ENCODE measurements around the gene MRPL50. TPM values are rescaled to one million over a fixed set of nuclear protein-coding genes. Genes with fewer than 3 reads are reported as not detected.
A peak's percentile ranks its signal among the peaks of the same experiment; 100 is the strongest.

MRPL50 gene
- total RNA-seq, 6 experiments from 2014 or later: 4.6 to 8.7 (median 6.7) TPM

- ATAC-seq (peak in 3 of 4 donors; percentile 27 to 43 (median 29)), DNase-seq (no peak)
- WGBS (ENCODE audit: insufficient coverage, low coverage, low lambda C conversion rate, missing lambda C conversion rate): 25% methylated on average over 5 of the region's 7 CpGs
- Histone ChIP-seq H3K4me3 (no peak overlapping the region), H3K27me3 (no peaks in the 10 kb centered on the region), H3K9me3 (no peaks in the 10 kb centered on the region), H3K27ac (peak overlapping the region; percentile 75 to 83 (median 78)), H3K4me1 (peaks cover 0 to 63% (median 15%) of the 10 kb centered on the region in 4 donors), H3K36me3 (no peaks in the 10 kb centered on the region)
- TF ChIP-seq CTCF (IDR thresholded peaks at IDR 0.05): no peak
- TF ChIP-seq POLR2A (IDR thresholded peaks at IDR 0.05): no peak
- intact Hi-C loops (cut with DNase I): no loop called here
These were observed 43.4 kb downstream of the MRPL50 start for GRCh38 chr9:101354765-101355708.

GRCh38 chr9:101354143-101354764 lies 44.2 kb downstream of the MRPL50 start:
- ATAC-seq (peak; percentile 67 to 79 (median 73)), DNase-seq (no peak)
- H3K4me1 ChIP-seq: peaks cover 0 to 62% (median 16%) of the 10 kb centered on the region in 4 donors

GRCh38 chr9:101353683-101354082 lies 44.7 kb downstream of the MRPL50 start:
- Histone ChIP-seq H3K4me3 (no peak overlapping the region), H3K9me3 (no peaks in the 10 kb centered on the region), H3K27ac (peak overlapping the region; percentile 71 to 83 (median 75)), H3K4me1 (peaks cover 0 to 57% (median 16%) of the 10 kb centered on the region in 4 donors), H3K36me3 (no peaks in the 10 kb centered on the region), H3K27me3 (no peaks in the 10 kb centered on the region)
- intact Hi-C loops (cut with DNase I): no loop called here
- WGBS (ENCODE audit: insufficient coverage, low coverage, low lambda C conversion rate, missing lambda C conversion rate): 36% methylated on average over 2 of the region's 2 CpGs
- DNase-seq: no peak
- peak in 3 of 4 donors; percentile 4 to 32 (median 9) for ATAC-seq
- TF ChIP-seq CTCF (IDR thresholded peaks at IDR 0.05) (no peak), POLR2A (IDR thresholded peaks at IDR 0.05) (no peak)

More at GRCh38 chr9:101354143-101354764, 44.2 kb downstream of the MRPL50 start:
- H3K27ac ChIP-seq: peak overlapping the region; percentile 75 to 83 (median 78)
- no peak for TF ChIP-seq CTCF (IDR thresholded peaks at IDR 0.05)
- no peak for TF ChIP-seq POLR2A (IDR thresholded peaks at IDR 0.05)
- no peak overlapping the region for H3K4me3 ChIP-seq
- intact Hi-C loops (cut with DNase I): no loop called here
- H3K9me3 ChIP-seq: no peaks in the 10 kb centered on the region
- no peaks in the 10 kb centered on the region for H3K27me3 ChIP-seq
- 56% methylated on average over 5 of the region's 5 CpGs for WGBS (ENCODE audit: insufficient coverage, low coverage, low lambda C conversion rate, missing lambda C conversion rate)
- no peaks in the 10 kb centered on the region for H3K36me3 ChIP-seq

GRCh38 chr9:101352892-101353463 lies 45.4 kb downstream of the MRPL50 start:
- no peak for DNase-seq
- peaks cover 0 to 55% (median 16%) of the 10 kb centered on the region in 4 donors for H3K4me1 ChIP-seq
- no peak overlapping the region for H3K4me3 ChIP-seq
- no peak for ATAC-seq
- H3K27me3 ChIP-seq: no peaks in the 10 kb centered on the region
- H3K27ac ChIP-seq: peak overlapping the region; percentile 71 to 83 (median 75)
- WGBS (ENCODE audit: insufficient coverage, low coverage, low lambda C conversion rate, missing lambda C conversion rate): 57% methylated on average over 6 of the region's 6 CpGs
- no peaks in the 10 kb centered on the region for H3K9me3 ChIP-seq
- intact Hi-C loops (cut with DNase I): no loop called here
- TF ChIP-seq POLR2A (IDR thresholded peaks at IDR 0.05): no peak
- no peak for TF ChIP-seq CTCF (IDR thresholded peaks at IDR 0.05)
- no peaks in the 10 kb centered on the region for H3K36me3 ChIP-seq

All from right lobe of liver (tissue), 6 donors.